MG63 (cell line): ENCODE data around the gene GLRA1. TPM values are rescaled to one million over a fixed set of nuclear protein-coding genes. Genes with fewer than 3 reads are reported as not detected.
"Not testable (repeated sequence)": the region's sequence is repeated elsewhere in the genome, so short reads cannot be mapped to it uniquely, and the experiment has no call there.

Source experiments
- DNase-seq: peaks from one replicate; pipeline ENCODE4 v3.0.0-alpha.2; 2020
- H3K27me3 ChIP-seq: fragments of 250-450 bp; sonication (Bioruptor Pico); 2 replicates; pipeline ENCODE4 v1.5.1; 2020; ENCODE audit warnings: mild to moderate bottlenecking, moderate library complexity
- H3K36me3 ChIP-seq: fragments of 250-450 bp; sonication (Bioruptor Pico); 2 replicates; pipeline ENCODE4 v1.5.1; 2020; ENCODE audit warnings: mild to moderate bottlenecking, moderate library complexity
- H3K4me3 ChIP-seq: fragments of 250-450 bp; sonication (Bioruptor Pico); 2 replicates; pipeline ENCODE4 v1.5.1; 2020; ENCODE audit warnings: mild to moderate bottlenecking, moderate library complexity
- H3K9me3 ChIP-seq: fragments of 250-450 bp; sonication (Bioruptor Pico); 2 replicates; pipeline ENCODE4 v1.5.1; 2020; ENCODE audit warnings: mild to moderate bottlenecking, moderate library complexity
- total RNA-seq: library from RNA; depleted of rRNA; stranded (reverse); fragments of >200 nt; shearing (Covaris generic); gene quantifications from 2 replicates; pipeline ENCODE4 v1.2.3, GENCODE V29; 2014; ENCODE audit warnings: low replicate concordance

The GLRA1 gene
- total RNA-seq, 1 experiment from 2014 or later: not detected

DNA sequence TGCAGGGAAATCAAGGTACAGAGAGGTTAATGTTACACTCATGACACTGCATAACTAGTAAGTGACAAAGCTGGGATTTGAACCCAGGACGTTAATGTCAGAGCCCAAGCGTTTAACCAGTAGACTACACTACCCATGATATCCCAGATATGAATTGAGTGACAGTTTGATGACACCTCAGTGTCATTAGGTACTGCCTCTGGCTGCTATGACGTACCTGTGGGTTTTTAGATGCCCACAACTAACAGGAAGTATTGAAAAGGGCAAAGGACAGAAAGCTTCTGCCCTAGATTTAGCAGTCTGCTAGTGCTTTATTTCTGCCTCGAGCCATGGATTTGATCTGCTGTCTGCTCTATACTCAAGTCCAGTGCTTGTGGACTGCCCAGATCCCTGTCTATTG lies 56.2 kb downstream of the GLRA1 start:
- Histone ChIP-seq H3K27me3 (no peaks in the 10 kb centered on the region), H3K36me3 (no peaks in the 10 kb centered on the region), H3K9me3 (no peaks in the 10 kb centered on the region), H3K4me3 (no peak overlapping the region)
- DNase-seq: no peak

DNA sequence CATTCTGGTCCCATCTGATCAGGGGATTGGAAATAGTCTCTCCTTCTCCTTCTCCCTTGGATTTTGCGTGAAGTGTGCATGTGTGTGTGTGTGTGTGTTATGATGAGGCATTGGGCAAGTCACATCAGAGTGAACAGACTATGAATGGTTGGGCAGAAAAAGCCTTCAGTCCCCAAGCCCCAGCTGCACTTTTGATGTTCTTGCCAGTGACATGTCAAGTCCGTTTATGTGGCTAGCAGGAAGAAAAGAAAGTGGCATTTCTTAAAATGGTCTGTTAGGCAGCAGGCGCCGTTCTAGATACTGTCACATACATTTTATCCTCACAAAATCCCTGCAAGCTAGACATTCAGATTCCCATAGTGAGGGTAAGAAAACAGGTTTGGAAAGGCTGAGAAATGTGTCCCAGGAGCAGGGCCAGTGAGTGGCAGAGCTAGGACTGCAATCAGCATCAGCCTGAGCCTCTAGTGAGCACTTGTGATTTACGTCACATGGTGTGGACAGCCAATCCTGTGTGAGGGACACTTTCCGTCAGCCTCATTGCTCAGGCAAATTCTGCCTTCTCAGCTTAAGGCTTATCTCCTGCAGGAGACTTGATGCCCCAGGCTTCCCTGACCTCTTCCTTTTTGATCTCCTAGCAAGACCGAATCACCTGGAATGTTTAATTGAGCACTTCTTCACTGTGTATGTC lies 60.4 kb downstream of the GLRA1 start:
- DNase-seq: no peak
- H3K9me3 ChIP-seq: no peaks in the 10 kb centered on the region
- H3K36me3 ChIP-seq: no peaks in the 10 kb centered on the region
- H3K4me3 ChIP-seq: no peak overlapping the region
- no peaks in the 10 kb centered on the region for H3K27me3 ChIP-seq

DNA sequence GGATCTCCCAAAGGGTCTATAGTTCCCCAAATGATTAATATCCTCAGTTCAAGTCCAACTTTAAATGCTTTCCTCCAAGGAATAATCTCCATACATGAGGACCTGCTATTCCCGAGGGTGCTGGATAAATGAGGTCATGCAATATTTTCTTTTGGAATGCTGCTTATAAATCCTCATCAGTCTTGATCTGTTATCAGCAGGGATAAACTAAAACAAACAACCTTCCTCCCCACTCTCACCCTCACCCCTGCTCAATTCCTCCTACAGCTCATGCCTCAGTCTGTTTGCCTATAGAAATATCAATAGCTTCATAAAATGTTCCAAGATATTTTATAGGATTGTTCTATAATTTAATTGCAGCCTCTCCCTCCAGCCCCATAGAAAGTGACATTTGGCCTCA lies 61.1 kb downstream of the GLRA1 start:
- H3K27me3 ChIP-seq: no peaks in the 10 kb centered on the region
- H3K4me3 ChIP-seq: no peak overlapping the region
- no peak for DNase-seq
- no peaks in the 10 kb centered on the region for H3K9me3 ChIP-seq
- no peaks in the 10 kb centered on the region for H3K36me3 ChIP-seq

DNA sequence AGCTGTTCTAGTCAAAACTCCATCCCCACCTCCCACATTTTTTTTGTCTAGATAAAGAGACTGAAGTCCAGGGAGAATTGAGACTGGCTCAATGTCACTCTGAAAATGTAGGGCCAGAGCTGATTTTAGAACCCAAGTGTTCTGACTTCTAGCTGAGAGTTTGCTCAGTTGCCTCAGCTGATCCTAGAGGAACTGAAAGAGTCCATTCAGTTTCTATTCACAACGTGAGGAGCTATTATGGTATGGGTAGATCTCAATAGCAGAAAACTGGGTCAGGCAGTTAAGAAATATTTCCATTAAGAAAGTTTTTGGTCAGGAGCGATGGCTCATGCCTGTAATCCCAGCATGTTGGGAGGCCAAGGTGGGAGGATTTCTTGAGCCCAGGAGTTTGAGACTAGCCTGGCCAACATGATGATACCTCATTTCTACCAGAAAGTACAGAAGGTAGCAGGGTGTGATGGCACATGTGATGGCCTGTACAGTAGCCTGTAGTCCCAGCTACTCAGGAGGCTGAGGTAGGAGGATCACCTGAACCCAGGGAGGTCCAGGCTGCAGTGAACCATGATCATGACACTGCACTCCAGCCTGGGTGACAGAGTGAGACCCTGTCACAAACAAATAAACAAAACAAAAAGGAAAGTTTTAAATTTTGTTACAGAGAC lies 61.7 kb downstream of the GLRA1 start:
- no peaks in the 10 kb centered on the region for H3K9me3 ChIP-seq
- H3K36me3 ChIP-seq: no peaks in the 10 kb centered on the region
- no peaks in the 10 kb centered on the region for H3K27me3 ChIP-seq
- DNase-seq: no peak
- H3K4me3 ChIP-seq: no peak overlapping the region

DNA sequence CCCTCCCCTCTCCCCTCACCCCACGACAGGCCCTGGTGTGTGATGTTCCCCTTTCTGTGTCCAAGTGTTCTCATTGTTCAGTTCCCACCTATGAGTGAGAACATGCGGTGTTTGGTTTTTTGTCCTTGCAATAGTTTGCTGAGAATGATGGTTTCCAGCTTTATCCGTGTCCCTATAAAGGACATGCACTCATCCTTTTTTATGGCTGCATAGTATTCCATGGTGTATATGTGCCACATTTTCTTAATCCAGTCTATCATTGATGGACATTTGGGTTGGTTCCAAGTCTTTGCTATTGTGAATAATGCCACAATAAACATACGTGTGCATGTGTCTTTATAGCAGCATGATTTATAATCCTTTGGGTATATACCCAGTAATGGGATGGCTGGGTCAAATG lies 63.8 kb downstream of the GLRA1 start:
- not testable (repeated sequence) for H3K27me3 ChIP-seq, H3K4me3 ChIP-seq, H3K9me3 ChIP-seq, H3K36me3 ChIP-seq, DNase-seq

DNA sequence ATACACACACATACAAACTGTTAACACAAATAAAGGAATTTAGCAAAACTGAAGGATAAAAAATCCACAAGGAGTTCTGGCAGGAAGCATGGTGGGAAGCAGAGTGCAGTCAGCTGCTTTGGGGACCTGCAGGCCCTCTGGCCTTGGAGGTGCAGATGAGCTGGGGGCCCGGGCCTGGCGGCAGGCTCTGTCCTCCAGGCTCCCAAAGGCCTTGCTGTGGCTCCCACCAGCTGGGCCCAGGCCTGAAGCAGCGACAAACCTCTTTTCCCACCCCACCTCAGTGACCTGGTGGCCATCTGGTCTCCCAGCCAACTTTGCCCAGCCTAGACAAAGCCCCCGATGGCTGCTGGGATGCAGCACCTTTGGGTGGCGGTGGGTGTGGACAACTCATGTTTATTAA lies 67.8 kb downstream of the GLRA1 start:
- Histone ChIP-seq H3K4me3 (no peak overlapping the region), H3K27me3 (no peaks in the 10 kb centered on the region), H3K9me3 (no peaks in the 10 kb centered on the region), H3K36me3 (no peaks in the 10 kb centered on the region)
- DNase-seq: no peak

DNA sequence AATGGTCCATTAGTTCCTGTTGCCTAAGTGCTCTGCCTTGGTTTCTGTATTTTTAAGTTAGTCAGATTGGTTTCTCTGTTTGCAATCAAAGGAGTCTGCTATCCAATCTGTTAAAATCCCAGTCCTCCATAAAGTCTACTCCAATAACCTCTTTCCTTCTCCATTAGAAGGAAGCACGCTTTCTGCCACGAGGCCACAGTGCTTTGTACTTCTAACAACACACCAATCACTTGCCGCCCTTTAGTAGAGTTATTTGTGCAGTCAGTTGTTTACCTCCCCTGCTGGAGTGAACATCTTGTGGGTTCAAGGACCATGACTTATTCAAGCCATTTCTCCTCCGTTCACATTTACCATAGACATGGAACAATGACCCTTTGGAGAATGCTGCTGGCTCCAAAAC lies 69.0 kb downstream of the GLRA1 start:
- no peaks in the 10 kb centered on the region for H3K36me3 ChIP-seq
- no peak overlapping the region for H3K4me3 ChIP-seq
- H3K9me3 ChIP-seq: no peaks in the 10 kb centered on the region
- H3K27me3 ChIP-seq: no peaks in the 10 kb centered on the region
- DNase-seq: no peak

DNA sequence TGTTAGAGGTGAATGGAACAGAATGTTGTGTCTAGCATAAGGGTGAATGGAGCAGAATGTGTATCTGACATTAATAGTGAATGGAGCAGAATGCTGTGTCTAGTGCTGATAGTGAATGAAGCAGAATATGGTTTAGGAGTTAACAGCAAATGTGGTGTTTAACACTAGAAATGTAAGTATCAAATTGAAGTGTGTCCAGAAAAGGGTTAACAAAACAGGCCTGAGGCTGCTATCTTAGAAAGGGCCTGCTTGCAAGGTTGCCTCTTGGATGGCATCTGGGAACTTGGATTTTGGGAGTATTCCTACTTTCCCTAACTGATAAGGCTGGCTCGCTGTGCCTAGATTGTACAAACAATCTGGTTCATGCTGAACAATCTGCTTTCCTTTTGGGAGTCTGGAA lies 76.8 kb downstream of the GLRA1 start:
- no peak for DNase-seq
- H3K9me3 ChIP-seq: no peaks in the 10 kb centered on the region
- H3K4me3 ChIP-seq: no peak overlapping the region
- no peaks in the 10 kb centered on the region for H3K36me3 ChIP-seq
- no peaks in the 10 kb centered on the region for H3K27me3 ChIP-seq

DNA sequence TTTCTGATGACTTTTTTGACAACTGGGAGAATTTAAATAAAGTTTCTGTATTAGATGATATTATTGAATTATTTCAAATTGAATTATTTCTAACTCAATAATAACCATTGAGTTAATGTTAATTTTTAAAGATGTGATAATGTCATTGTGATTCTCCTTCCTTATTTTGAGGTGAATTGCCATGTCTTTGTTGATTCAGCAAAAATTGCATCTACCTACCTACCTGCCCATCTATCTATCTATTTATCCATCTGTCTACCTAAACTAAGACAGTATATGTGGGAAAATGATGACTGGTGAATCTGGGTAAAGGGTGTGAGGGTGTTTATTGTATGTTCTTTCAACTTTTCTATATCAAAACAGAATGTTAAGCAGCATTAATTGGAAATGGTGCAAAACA lies 77.9 kb downstream of the GLRA1 start:
- DNase-seq: no peak
- H3K9me3 ChIP-seq: no peaks in the 10 kb centered on the region; the same call in 1 of the 2 replicates
- no peaks in the 10 kb centered on the region for H3K36me3 ChIP-seq
- H3K4me3 ChIP-seq: no peak overlapping the region
- H3K27me3 ChIP-seq: no peaks in the 10 kb centered on the region

DNA sequence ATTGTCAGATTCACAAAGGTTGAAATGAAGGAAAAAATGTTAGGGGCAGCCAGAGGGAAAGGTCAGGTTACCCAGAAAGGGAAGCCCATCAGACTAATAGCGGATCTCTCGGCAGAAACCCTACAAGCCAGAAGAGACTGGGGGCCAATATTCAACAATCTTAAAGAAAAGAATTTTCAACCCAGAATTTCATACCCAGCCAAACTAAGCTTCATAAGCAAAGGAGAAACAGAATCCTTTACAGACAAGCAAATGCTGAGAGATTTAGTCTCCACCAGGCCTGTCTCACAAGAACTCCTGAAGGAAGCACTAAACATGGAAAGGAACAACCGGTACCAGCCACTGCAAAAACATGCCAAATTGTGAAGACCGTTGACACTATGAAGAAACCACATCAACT lies 91.8 kb downstream of the GLRA1 start:
- not testable (repeated sequence) for DNase-seq, H3K4me3 ChIP-seq, H3K27me3 ChIP-seq
- Histone ChIP-seq H3K9me3 (peaks cover 70% of the 10 kb centered on the region), H3K36me3 (peaks cover 43% of the 10 kb centered on the region)

DNA sequence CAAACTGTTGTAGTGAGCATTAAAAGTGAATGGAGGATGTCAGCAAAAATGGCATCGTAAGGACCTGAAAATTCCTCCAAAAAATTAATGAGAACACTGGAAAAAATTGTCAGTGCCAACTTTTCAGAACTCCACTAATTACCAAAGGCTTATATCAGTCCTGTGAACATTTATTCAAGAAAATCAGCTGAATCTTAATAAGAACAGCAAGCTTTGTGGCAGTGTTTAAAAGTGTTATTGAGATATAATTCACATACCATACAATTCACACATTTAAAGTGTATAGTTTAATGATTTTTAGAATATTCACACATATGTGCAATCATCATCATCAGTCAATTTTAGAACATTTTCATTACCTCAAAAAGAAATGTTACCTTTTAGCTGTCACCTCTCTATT lies 95.3 kb downstream of the GLRA1 start:
- DNase-seq: no peak
- H3K36me3 ChIP-seq: peaks cover 73% of the 10 kb centered on the region
- peaks cover 39% of the 10 kb centered on the region for H3K9me3 ChIP-seq
- no peaks in the 10 kb centered on the region for H3K27me3 ChIP-seq
- H3K4me3 ChIP-seq: no peak overlapping the region

DNA sequence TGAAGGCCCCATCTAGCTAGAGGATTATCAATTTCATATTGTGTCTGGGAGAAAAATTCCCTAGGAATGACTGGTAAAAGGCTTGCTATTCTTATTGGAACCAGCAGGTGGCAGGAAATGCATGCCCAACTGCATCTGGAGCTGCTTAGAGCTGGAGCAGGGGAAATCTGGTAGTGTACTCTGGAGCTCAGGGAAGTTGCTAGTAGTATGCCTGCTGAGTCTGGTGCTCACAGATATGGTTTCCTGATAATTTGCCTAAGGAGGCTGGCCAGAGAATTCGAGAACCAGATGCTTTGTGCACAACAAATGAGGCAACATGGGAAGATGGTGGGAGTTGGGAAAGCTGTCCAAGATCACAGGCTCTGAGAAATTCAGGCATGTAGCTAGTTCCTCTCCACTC lies 99.2 kb downstream of the GLRA1 start:
- H3K9me3 ChIP-seq: peaks cover 5% of the 10 kb centered on the region
- peaks cover 81% of the 10 kb centered on the region for H3K36me3 ChIP-seq
- DNase-seq: peak; percentile 45
- H3K27me3 ChIP-seq: no peaks in the 10 kb centered on the region
- H3K4me3 ChIP-seq: no peak overlapping the region

DNA sequence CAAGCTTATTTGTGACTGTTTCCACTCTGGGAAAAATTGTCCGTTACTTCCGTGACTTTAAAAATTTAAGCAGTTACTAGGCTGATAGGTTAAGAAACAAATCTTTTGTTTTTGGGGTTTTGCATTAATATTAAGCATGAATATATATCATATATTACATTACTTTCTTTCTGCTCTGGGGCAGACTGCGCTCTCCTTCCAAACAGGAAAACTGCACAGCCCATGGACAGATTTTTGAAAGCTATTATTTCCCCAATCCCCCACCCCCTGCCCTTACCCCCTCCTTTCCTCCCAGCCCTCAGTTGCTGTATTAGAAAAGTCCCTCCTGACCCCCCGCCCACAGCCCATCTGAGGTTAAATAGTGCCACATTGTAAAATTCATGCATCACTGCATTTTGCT lies 102.5 kb downstream of the GLRA1 start:
- no peak for DNase-seq
- no peak overlapping the region for H3K4me3 ChIP-seq
- peaks cover 79% of the 10 kb centered on the region for H3K36me3 ChIP-seq
- no peaks in the 10 kb centered on the region; the same call in 1 of the 2 replicates for H3K9me3 ChIP-seq
- no peaks in the 10 kb centered on the region for H3K27me3 ChIP-seq

DNA sequence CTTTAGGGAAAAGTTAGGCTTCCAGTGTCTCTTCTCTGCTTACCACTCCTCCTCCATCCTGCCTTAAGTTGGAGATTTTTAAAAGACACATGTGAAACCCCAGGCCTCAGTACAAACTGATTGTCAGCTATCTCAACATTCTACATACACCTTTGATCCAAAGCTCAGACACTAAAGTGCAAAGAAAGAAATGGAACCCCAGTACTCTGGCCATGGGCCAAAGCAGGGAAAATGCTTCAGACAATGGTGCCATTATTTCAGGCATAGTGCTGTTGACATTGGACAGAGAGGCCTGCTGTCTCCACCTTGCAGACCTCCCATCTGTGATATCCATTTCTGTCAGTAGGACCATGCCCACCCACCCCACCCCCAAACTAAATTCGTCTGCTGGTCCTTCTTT lies 103.7 kb downstream of the GLRA1 start:
- no peaks in the 10 kb centered on the region for H3K27me3 ChIP-seq
- no peak overlapping the region for H3K4me3 ChIP-seq
- no peak for DNase-seq
- H3K36me3 ChIP-seq: peaks cover 80% of the 10 kb centered on the region
- no peaks in the 10 kb centered on the region for H3K9me3 ChIP-seq

DNA sequence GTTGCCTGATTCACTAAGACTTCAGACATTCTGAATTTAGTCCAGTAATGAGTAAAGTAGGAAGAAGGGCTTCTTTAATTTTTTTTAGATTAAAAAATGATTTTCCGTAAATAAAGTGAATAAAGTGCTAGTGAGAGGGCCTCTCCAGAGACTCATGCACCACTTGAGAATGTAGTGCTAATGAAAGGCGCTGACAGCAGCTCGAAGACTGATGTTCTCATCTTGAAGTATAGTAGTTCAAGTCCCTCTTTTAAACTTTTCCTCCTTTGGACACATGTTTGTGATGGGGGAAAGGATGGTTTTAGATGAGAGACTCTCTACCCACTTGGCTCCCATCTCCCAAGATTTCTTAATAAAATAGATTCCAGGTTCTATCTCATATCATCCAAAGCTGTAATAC lies 104.4 kb downstream of the GLRA1 start:
- Histone ChIP-seq H3K36me3 (peaks cover 81% of the 10 kb centered on the region), H3K27me3 (no peaks in the 10 kb centered on the region), H3K4me3 (no peak overlapping the region), H3K9me3 (no peaks in the 10 kb centered on the region)
- no peak for DNase-seq

DNA sequence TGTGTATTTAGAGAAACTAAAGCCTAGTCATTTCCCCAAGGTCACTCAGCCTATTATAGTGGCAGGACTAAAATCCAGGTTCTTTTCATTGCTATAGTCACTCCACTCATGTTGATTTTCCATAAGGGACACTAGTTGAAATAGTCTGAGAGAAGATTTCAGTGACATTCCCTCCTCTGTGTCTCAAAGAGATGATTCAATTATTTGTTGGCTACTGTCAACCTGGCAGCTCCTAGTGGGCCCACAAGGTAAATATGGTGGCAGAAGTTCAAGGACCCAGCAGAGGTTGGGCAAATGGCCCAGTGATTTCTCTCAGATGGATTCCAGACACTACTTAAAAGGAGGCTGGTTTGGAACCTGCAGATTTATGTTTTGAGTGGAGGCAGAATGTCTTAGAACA lies 104.8 kb downstream of the GLRA1 start:
- no peak for DNase-seq
- Histone ChIP-seq H3K36me3 (peaks cover 82% of the 10 kb centered on the region), H3K27me3 (no peaks in the 10 kb centered on the region), H3K4me3 (no peak overlapping the region), H3K9me3 (no peaks in the 10 kb centered on the region)

DNA sequence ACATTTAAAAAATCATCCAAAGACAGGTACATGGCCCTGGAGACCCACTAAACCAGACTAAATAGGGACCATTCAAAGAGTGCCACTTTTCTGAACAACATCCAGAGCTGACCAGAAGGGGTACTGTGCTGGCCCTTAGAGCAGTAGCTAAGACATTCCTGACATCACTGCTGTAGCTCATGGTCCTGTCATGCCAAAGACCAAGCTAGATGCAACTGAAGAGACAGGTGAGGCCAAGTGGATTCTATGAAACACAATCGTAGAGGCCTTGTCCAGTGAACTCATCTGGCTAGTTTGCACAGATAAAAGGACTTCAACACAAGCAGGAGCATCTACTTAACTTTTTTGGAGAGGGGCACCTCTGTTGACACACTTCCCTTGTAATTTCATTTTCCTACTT lies 109.6 kb downstream of the GLRA1 start:
- H3K36me3 ChIP-seq: peaks cover 96% of the 10 kb centered on the region
- no peak overlapping the region for H3K4me3 ChIP-seq

DNA sequence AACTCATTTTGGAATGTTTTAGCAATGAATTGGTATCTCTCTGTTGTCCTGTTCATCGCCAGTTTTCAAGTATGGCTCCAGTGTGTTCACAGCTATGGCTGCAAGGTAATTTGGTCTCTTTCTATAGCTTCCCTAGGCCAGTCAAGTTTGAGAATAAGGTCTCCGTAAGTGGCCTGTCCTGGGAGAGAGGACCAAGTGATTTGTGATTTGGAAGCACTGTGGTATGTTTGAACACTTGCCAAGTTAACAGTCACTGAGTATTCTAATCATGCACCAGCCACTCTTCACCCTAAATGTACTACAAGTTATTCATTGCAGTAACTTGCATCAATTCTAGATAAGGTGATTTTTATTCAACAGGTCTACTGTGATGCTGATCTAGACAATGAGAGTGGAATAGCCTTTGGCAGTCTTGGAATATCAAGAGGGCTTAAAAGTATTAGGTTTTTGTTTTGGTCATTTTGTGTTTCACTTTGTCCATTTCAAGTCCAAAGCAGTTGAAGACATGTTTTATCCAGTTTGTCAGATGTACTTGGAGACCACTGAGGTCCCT lies 111.8 kb downstream of the GLRA1 start:
- H3K36me3 ChIP-seq: peaks cover 97% of the 10 kb centered on the region
- no peaks in the 10 kb centered on the region for H3K27me3 ChIP-seq
- no peak overlapping the region for H3K4me3 ChIP-seq
- 0 out of 2 replicates have a peak, but pooled peaks cover 2% of the 10 kb centered on the region for H3K9me3 ChIP-seq
- DNase-seq: no peak

More for the DNA sequence above, 109.6 kb downstream of the GLRA1 start:
- H3K9me3 ChIP-seq: 0 out of 2 replicates have a peak, but pooled peaks cover 2% of the 10 kb centered on the region
- DNase-seq: no peak
- H3K27me3 ChIP-seq: no peaks in the 10 kb centered on the region
